ENCODE measurements around the gene PCBD2.
"Not testable (repeated sequence)": the region's sequence is repeated elsewhere in the genome, so short reads cannot be mapped to it uniquely, and the experiment has no call there.

PCBD2 gene

GRCh38 chr5:134904610-134905245 lies at the start of gene PCBD2:
Gene PCBD2, plus strand, starts transcription at chr5:134905131. Its CDS starts 9 bp downstream, at chr5:134905140.
- peak; percentile 98 for DNase-seq

DNA sequence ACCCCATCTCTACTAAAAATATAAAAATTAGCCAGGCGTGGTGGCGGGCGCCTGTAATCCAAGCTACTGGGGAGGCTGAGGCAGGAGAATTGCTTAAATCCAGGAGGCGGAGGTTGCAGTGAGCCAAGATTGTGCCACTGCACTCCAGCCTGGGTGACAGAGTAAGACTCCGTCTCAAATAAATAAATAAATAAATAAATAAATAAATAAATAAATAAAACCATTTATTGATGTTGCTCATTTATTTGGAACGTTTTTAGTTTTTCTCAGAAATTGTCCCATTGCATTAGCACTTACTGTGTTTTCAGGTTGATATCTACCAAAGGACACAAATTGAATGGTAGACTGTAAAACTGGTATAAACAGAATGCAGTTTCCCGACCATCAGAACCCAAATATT lies 48.5 kb upstream of the PCBD2 start:
- not testable (repeated sequence) for DNase-seq

DNA sequence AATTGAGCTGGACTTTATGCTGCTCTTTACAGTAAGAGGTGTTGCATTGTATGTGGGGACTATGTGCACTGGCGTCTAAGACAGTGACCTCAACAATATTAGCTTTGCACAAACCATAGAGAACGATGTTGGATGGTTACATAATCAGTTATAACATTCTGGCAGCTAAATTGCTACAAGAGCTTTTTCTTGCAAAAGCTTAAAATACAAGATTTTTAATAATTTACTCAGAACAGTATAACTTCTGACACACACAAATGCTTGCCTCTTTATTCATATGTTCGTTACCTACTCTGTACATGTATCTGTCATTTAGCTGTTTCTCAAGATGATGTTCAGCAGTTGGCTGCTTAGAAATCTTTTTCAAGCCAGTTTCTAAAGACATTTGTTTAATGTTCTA lies 47.5 kb upstream of the PCBD2 start:
- no peak for DNase-seq

DNA sequence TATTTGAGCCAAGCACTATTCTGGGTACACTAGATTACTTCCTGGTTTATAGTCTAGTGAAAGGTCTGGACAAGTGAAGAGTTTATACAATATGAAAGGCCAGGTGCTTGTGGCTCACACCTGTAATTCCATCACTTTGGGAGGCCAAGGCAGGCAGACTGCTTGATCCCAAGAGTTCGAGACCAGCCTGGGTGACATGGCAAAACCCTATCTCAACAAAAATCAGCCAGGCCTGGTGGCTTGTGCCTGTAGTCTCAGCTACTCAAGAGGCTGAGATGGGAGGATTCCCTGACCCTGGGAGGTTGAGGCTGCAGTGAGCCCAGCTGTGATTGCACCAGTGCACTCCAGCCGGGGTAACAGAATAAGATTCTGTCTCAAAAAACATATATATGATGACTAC lies 40.2 kb upstream of the PCBD2 start:
- DNase-seq, result no peak

- no peak for DNase-seq
Measured at GRCh38 chr5:134873494-134873893, 31.4 kb upstream of the PCBD2 start.

- peak; percentile 91 for DNase-seq
Measured at GRCh38 chr5:134873987-134874830, 30.7 kb upstream of the PCBD2 start, which contains the start of gene TXNDC15. Gene TXNDC15, plus strand, starts transcription at chr5:134874371. Its CDS starts 57 bp downstream, at chr5:134874428.

- DNase-seq, result peak; percentile 66
Measured at GRCh38 chr5:134874831-134875655, 29.9 kb upstream of the PCBD2 start.

DNA sequence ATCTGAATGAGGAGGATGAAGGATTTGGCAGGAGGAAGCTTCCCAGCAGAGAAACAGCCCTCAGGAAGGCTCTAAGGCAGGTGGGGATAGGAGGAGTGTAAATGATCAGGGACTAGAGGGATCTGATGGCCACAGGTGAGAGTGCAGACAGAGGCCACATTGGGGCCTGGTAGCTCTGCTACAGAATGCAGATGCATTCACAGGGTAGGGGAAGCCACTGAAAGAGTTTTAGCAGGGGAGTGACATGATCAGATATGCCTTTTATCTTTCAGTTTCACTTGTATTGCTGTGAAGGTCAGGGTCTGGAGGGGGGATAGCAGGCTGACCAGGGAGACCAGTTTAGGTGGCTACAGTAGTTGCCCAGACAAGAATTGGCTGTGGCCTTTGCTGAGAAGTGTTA lies 27.8 kb upstream of the PCBD2 start:
- no peak for DNase-seq

GRCh38 chr5:134878403-134878802 lies 26.5 kb upstream of the PCBD2 start:
- DNase-seq, result no peak

DNA sequence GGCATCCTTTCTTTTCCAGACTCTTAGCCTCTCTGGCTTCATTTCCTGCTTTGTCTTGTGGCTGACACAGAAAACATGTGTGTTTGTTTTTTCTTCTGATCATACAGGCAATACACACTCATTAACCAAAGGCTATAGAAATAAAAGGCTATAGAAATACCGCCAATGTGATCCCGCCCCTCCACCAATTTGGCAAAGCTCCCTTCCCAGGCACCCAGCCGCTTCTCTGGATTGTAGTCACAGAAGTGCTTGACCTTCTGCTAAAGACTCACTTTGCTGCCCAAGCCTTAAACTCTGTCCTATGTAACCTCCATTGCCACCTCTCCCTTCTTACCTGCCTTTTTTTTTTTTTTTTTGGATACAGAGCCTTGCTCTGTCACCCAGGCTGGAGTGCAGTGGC lies 25.5 kb upstream of the PCBD2 start:
- no peak for DNase-seq

DNA sequence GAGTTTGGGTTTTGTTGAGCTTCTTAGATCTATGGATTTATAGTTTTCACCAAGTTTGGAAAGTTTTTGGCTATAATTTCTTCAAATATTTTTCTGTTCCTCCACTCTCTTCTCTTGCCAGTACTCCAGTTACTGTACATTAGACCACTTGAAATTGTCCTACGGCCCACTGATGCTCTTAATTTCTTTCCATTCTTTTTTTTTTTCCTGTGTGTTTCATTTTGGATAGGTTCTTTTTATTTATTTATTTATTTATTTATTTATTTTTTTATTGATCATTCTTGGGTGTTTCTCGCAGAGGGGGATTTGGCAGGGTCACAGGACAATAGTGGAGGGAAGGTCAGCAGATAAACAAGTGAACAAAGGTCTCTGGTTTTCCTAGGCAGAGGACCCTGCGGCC lies 24.0 kb upstream of the PCBD2 start:
- not testable (repeated sequence) for DNase-seq

- DNase-seq, result not testable (repeated sequence)
Measured at GRCh38 chr5:134881711-134882110, 23.2 kb upstream of the PCBD2 start.

- DNase-seq, result no peak
Measured at GRCh38 chr5:134887593-134888159, 17.3 kb upstream of the PCBD2 start.

- no peak for DNase-seq
Measured at GRCh38 chr5:134889335-134889734, 15.6 kb upstream of the PCBD2 start.

DNA sequence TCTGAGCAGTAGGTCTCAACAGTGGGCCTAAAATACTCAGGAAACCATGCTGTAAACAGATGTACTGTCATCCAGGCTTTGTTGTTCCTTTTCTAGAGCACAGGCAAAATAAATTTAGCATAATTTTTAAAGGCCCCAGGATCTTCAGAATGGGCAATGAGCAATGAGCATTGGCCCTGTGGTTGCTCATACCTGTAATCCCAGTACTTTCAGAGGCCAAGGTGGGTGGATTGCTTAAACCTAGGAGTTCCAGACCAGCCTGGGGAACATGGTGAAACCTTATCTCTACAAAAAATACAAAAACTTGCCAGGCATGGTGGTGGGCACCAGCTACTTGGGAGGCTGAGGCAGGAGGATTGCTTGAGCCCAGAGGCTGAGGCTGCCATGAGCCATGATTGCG lies 13.5 kb upstream of the PCBD2 start:
- DNase-seq, result no peak

- DNase-seq, result no peak
Measured at GRCh38 chr5:134892282-134892681, 12.6 kb upstream of the PCBD2 start.

DNA sequence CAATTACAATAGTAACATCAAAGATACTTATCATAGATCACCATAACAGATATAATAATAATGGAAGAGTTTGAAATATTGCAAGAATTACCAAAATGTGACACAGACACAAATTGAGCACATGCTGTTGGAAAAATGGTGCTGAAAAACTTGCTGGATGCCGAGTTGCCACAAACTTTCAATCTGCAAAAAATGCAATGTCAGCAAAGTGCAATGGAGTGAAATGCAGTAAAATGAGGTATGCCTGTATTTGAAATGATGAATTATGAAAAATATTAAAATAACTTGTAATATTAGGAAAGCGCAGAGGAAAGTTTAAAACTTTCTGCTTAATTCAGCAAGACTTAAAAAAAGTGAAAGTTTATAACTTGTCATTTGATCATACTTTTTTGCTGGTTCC lies 12.0 kb upstream of the PCBD2 start:
- no peak for DNase-seq

DNA sequence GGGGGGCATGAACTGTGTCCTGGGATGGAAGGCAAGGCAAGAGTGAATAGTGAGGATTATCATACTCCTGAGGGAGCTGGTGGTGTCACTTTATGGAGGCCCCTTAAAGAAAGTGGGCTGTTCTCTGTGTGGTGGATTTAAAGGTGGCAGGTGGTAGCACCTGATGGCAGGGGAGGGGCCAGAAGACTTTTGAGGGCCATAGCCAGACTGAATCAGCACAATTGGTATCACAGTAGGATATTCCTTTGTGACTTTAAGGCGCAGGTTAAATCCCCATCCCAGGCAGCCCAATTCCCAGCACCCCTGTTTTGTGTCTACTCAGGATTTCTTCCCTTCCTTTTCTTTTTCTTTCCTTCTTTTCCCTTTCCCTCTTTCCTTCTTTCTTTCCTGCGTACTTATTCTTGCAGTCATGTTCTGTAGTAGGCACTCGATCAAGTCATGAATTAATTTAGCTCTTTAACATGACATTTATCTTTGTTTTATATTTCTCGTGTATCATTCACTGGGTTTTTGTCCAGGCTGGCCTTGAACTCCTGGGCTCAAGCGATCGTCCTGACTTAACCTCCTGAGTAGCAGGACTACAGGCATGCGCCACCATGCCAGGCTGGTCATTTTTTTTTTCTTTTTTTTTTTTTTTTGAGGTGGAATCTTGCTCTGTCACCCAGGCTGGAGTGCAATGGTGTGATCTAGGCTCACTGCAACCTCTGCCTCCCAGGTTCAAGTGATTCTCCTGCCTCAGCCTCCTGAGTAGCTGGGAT lies 11.0 kb upstream of the PCBD2 start:
- DNase-seq, result no peak

GRCh38 chr5:134902071-134902801 lies 2.7 kb upstream of the PCBD2 start:
- peak; percentile 66 for DNase-seq

GRCh38 chr5:134905246-134905996 lies 490 bp downstream of the PCBD2 start:
- DNase-seq, result peak; percentile 71

GRCh38 chr5:134906811-134907210 lies 1.9 kb downstream of the PCBD2 start:
- DNase-seq, result no peak

All from suppressor macrophage treated with lipopolysaccharide for 4 hours (primary cell).